Sigmoid colon (tissue), 7 donors: ENCODE measurements around the gene PARP12. TPM values are rescaled to one million over a fixed set of nuclear protein-coding genes. Genes with fewer than 3 reads are reported as not detected.

Experiments used
- DNase-seq: peaks from one replicate; pipeline ENCODE4 v3.0.0-alpha.2; 2019
- H3K27ac ChIP-seq, 4 donors: fragments of 200-600 bp; sonication (generic); one replicate each; pipeline ENCODE4 v1.5.1; 2016 to 2019; ENCODE audit warnings: mild to moderate bottlenecking in 1 of 4
- H3K27me3 ChIP-seq, 3 donors: fragments of 200-600 bp; sonication (generic); one replicate each; pipeline ENCODE4 v1.5.1; 2019; ENCODE audit warnings: mild to moderate bottlenecking in 1 of 3
- H3K36me3 ChIP-seq, 4 donors: fragments of 200-600 bp; sonication (generic); one replicate each; pipeline ENCODE4 v1.5.1; 2016 to 2019
- H3K4me1 ChIP-seq, 4 donors: fragments of 200-600 bp; sonication (generic); one replicate each; pipeline ENCODE4 v1.5.1; 2017 to 2019
- H3K4me3 ChIP-seq, 4 donors: fragments of 200-600 bp; sonication (generic); one replicate each; pipeline ENCODE4 v1.5.1; 2017 to 2019; ENCODE audit warnings: mild to moderate bottlenecking in 2 of 4, moderate library complexity in 1 of 4
- H3K9me3 ChIP-seq, 4 donors: fragments of 200-600 bp in 3 of 4; sonication (generic) in 3 of 4; one replicate each; pipeline versions ENCODE4 v1.5.1 to v1.6.1; 2013 to 2019
- CTCF ChIP-seq, 4 experiments: fragments of 450-650 bp in 3 of 4; fragments of 200-600 bp in 1 of 4; IDR thresholded peaks; one replicate each; pipeline ENCODE4 v1.5.1; 2016 to 2019; ENCODE audit warnings: antibody characterized with exemption in 4 of 4, mild to moderate bottlenecking in 3 of 4, moderate library complexity in 2 of 4
- EP300 ChIP-seq, 4 donors: sonication (generic); formaldehyde crosslinking; IDR thresholded peaks; one replicate each; pipeline ENCODE4 v1.6.1; 2017; ENCODE audit warnings: antibody characterized with exemption in 4 of 4
- POLR2A ChIP-seq, 2 donors: fragments of 450-650 bp; IDR thresholded peaks; one replicate each; pipeline ENCODE4 v1.6.1; 2016; ENCODE audit warnings: antibody characterized with exemption in 2 of 2, mild to moderate bottlenecking in 2 of 2, moderate library complexity in 2 of 2
- POLR2AphosphoS5 ChIP-seq, 4 donors: sonication (generic); formaldehyde crosslinking; IDR thresholded peaks; one replicate each; pipeline ENCODE4 v1.6.1; 2017; ENCODE audit warnings: antibody characterized with exemption in 4 of 4
- WGBS, 2 donors: extraction: QIAGEN DNeasy Blood & Tissue Kit; methylation state at CpG; one replicate each; pipeline ENCODE4 v1.1.7; 2013; 5-methylcytosine and 5-hydroxymethylcytosine counted together
- intact Hi-C: fragments of 100-400 bp; cut with DNase I; formaldehyde crosslinking; loops from one replicate; pipeline ENCODE4 v1.15.1; 2023
- polyA plus RNA-seq, 3 donors: library from polyadenylated mRNA; stranded (reverse); fragments of 200-250 nt; gene quantifications; one replicate each; pipeline ENCODE4 v1.2.3, GENCODE V29; 2013
- total RNA-seq, 4 donors: library from RNA; depleted of rRNA; stranded (reverse); fragments of >200 nt; gene quantifications; one replicate each; pipeline ENCODE4 v1.1.0, GENCODE V29; 2016
- donor health status: healthy with polysubstance abuse.
- donor health status: Bipolar disorder and iron deficiency.
- donor health status: healthy.

Gene PARP12
- total and polyA plus RNA-seq, 7 donors = 20.6 to 49.5 (median 29.9) TPM

GRCh38 chr7:140051820-140052219 lies 10.9 kb downstream of the PARP12 start:
- Histone ChIP-seq H3K36me3 (peaks cover 0 to 25% (median 0%) of the 10 kb centered on the region in 4 donors), H3K4me3 (no peak overlapping the region), H3K27me3 (no peaks in the 10 kb centered on the region), H3K4me1 (no peaks in the 10 kb centered on the region), H3K9me3 (no peaks in the 10 kb centered on the region), H3K27ac (no peak overlapping the region)
- intact Hi-C loops = no loop called here
- TF ChIP-seq POLR2A (IDR thresholded peaks at IDR 0.05) = no peak
- TF ChIP-seq EP300 (IDR thresholded peaks at IDR 0.05) = no peak
- TF ChIP-seq CTCF (IDR thresholded peaks at IDR 0.05) = no peak
- TF ChIP-seq POLR2AphosphoS5 (IDR thresholded peaks at IDR 0.05) = no peak
- DNase-seq = no peak

DNA sequence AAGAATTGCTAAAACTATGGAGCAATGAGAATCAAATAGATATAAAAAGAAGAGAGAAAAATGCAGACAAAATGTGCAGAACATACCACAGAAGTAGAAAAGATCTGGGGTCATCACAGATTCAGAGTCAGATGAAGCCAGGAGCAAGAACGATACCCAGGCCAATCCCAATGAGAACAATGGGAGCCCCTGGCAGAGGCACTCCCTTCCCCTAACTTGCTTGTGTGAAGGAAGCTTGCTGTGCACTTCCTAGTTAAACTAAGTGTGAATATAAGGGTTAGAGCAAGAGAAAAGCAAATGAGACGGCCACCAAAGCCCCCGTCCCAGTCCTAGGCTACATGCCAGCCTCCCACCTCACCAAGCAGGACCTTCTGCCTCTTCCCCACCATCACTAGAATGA lies 12.7 kb downstream of the PARP12 start:
- WGBS, 2 donors = 91 to 94% methylated on average over 3 of the region's 3 CpGs
- Histone ChIP-seq H3K9me3 (no peaks in the 10 kb centered on the region), H3K4me3 (no peak overlapping the region), H3K36me3 (peaks cover 0 to 39% (median 1%) of the 10 kb centered on the region in 4 donors), H3K27me3 (no peaks in the 10 kb centered on the region), H3K4me1 (no peaks in the 10 kb centered on the region), H3K27ac (peak overlapping the region in 2 of 4 donors; percentile 0 to 4)
- intact Hi-C loops = no loop called here
- TF ChIP-seq POLR2A (IDR thresholded peaks at IDR 0.05) = no peak
- DNase-seq = no peak

DNA sequence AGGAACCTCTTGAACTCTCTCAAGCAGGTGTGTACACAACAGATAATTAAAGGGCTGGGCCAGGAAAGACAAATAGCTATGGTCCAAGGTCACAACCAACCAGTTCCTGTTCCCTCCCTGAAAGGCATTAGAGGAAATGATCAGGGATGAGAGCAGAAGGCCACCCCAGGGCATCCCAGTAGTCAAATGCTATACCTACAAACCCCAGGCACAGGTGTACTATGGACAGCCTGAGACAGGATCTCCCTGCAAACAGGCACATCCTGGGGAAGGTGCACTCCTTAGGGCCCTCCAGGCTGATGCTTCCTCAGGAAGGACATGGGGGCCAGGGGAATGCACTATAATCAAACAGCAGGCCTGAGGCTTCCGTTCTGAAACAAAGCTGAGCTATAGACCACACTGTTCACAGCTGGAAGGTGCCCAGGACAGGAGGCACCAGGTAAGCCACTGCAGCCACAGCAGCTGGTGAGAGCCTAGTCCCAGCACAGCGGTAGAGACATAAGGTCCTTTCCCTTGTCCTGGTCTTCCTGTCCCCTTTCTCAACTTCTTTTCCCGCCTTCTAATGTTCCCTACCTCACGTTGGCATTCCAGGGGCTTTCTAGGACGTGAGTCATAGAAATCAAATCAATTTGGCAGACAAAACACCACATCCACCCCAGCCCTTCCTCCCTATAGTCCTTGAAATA lies 13.3 kb downstream of the PARP12 start:
- DNase-seq = no peak
- no peak overlapping the region for H3K27ac ChIP-seq
- no peak overlapping the region for H3K4me3 ChIP-seq
- intact Hi-C loops = no loop called here
- no peaks in the 10 kb centered on the region for H3K27me3 ChIP-seq
- 63 to 82% methylated on average over 5 of the region's 5 CpGs for WGBS, 2 donors
- H3K9me3 ChIP-seq = no peaks in the 10 kb centered on the region
- TF ChIP-seq CTCF (IDR thresholded peaks at IDR 0.05) = no peak
- TF ChIP-seq EP300 (IDR thresholded peaks at IDR 0.05) = no peak
- no peak for TF ChIP-seq POLR2AphosphoS5 (IDR thresholded peaks at IDR 0.05)
- no peak for TF ChIP-seq POLR2A (IDR thresholded peaks at IDR 0.05)
- H3K4me1 ChIP-seq = no peaks in the 10 kb centered on the region
- peaks cover 0 to 43% (median 1%) of the 10 kb centered on the region in 4 donors for H3K36me3 ChIP-seq

GRCh38 chr7:140048989-140049338 lies 13.8 kb downstream of the PARP12 start:
- peaks cover 0 to 43% (median 1%) of the 10 kb centered on the region in 4 donors for H3K36me3 ChIP-seq
- WGBS, 2 donors = 20 to 70% methylated on average over 1 of the region's 1 CpG
- no peak for DNase-seq
- intact Hi-C loops = no loop called here
- no peaks in the 10 kb centered on the region for H3K27me3 ChIP-seq
- no peaks in the 10 kb centered on the region for H3K9me3 ChIP-seq
- TF ChIP-seq EP300 (IDR thresholded peaks at IDR 0.05) (no peak), POLR2AphosphoS5 (IDR thresholded peaks at IDR 0.05) (no peak), POLR2A (IDR thresholded peaks at IDR 0.05) (no peak), CTCF (IDR thresholded peaks at IDR 0.05) (no peak)
- no peaks in the 10 kb centered on the region for H3K4me1 ChIP-seq
- H3K27ac ChIP-seq = no peak overlapping the region
- H3K4me3 ChIP-seq = no peak overlapping the region

GRCh38 chr7:140048138-140048537 lies 14.6 kb downstream of the PARP12 start:
- Histone ChIP-seq H3K27me3 (no peaks in the 10 kb centered on the region), H3K4me1 (no peaks in the 10 kb centered on the region), H3K4me3 (no peak overlapping the region), H3K27ac (no peak overlapping the region), H3K9me3 (no peaks in the 10 kb centered on the region), H3K36me3 (peaks cover 0 to 39% (median 1%) of the 10 kb centered on the region in 4 donors)
- DNase-seq = no peak
- TF ChIP-seq POLR2A (IDR thresholded peaks at IDR 0.05) (no peak), CTCF (IDR thresholded peaks at IDR 0.05) (no peak), POLR2AphosphoS5 (IDR thresholded peaks at IDR 0.05) (no peak), EP300 (IDR thresholded peaks at IDR 0.05) (no peak)
- intact Hi-C loops = no loop called here
- WGBS, 2 donors = 82 to 93% methylated on average over 4 of the region's 4 CpGs
